ENCODE data around the gene GGCT.

GRCh38 chr7:30552330-30552729 is 47.7 kb upstream of the GGCT start:
- TF ChIP-seq GATA3 (IDR thresholded peaks at IDR 0.05; ENCODE audit: low read depth, low read length) (no peak), GATA2 (IDR thresholded peaks at IDR 0.05; ENCODE audit: low read depth, low read length) (no peak)

All from SH-SY5Y (cell line).